Tibial nerve (tissue), 4 donors: ENCODE data around the gene UGT1A6. TPM values are rescaled to one million over a fixed set of nuclear protein-coding genes. Genes with fewer than 3 reads are reported as not detected.

Experiments
- DNase-seq, 2 donors: peaks; one replicate each; pipeline ENCODE4 v3.0.0-alpha.2; 2019; ENCODE audit warnings: low spot score in 2 of 2
- H3K27ac ChIP-seq, 4 donors: fragments of 200-600 bp; sonication (generic) in 3 of 4; one replicate each; pipeline ENCODE4 v1.5.1; 2017 to 2019; ENCODE audit warnings: mild to moderate bottlenecking in 1 of 4
- H3K27me3 ChIP-seq, 2 donors: fragments of 200-600 bp; sonication (generic) in 1 of 2; one replicate each; pipeline versions ENCODE4 v1.5.1 to v1.6.0; 2017 to 2019
- H3K36me3 ChIP-seq, 3 donors: fragments of 200-600 bp; sonication (generic); one replicate each; pipeline ENCODE4 v1.5.1; 2018 to 2019
- H3K4me1 ChIP-seq, 4 donors: fragments of 200-600 bp; sonication (generic) in 3 of 4; one replicate each; pipeline ENCODE4 v1.5.1; 2017 to 2019
- H3K4me3 ChIP-seq, 4 donors: fragments of 200-600 bp; sonication (generic) in 3 of 4; one replicate each; pipeline ENCODE4 v1.5.1; 2017 to 2019; ENCODE audit warnings: mild to moderate bottlenecking in 1 of 4, moderate library complexity in 1 of 4
- H3K9me3 ChIP-seq, 4 donors: fragments of 200-600 bp; sonication (generic) in 3 of 4; one replicate each; pipeline ENCODE4 v1.5.1; 2017 to 2019
- EP300 ChIP-seq, 2 donors: sonication (generic); formaldehyde crosslinking; IDR thresholded peaks; one replicate each; pipeline ENCODE4 v1.6.1; 2017; ENCODE audit warnings: antibody characterized with exemption in 2 of 2, mild to moderate bottlenecking in 1 of 2
- POLR2A ChIP-seq, 2 donors: fragments of 450-650 bp; IDR thresholded peaks; one replicate each; pipeline ENCODE4 v1.6.1; 2017; ENCODE audit warnings: antibody characterized with exemption in 2 of 2, mild to moderate bottlenecking in 2 of 2, moderate library complexity in 2 of 2
- WGBS, 2 donors: methylation state at CpG; one replicate each; pipeline ENCODE4 v1.1.5; 2018; 5-methylcytosine and 5-hydroxymethylcytosine counted together
- total RNA-seq, 4 donors: library from RNA; depleted of rRNA; stranded (reverse); fragments of >200 nt; gene quantifications; one replicate each; pipeline ENCODE4 v1.1.0, GENCODE V29; 2016
- TF ChIP-seq, protein P1 (sequence below), 5 experiments: fragments of 200-600 bp in 3 of 5; fragments of 450-650 bp in 2 of 5; sonication (generic) in 3 of 5; IDR thresholded peaks; one replicate each; pipeline ENCODE4 v1.5.1; 2016 to 2019; ENCODE audit warnings: antibody characterized with exemption in 5 of 5, mild to moderate bottlenecking in 3 of 5, moderate library complexity in 2 of 5

The UGT1A6 gene
- total RNA-seq, 4 donors from 2014 or later: 0.39 TPM; not detected in 3

DNA sequence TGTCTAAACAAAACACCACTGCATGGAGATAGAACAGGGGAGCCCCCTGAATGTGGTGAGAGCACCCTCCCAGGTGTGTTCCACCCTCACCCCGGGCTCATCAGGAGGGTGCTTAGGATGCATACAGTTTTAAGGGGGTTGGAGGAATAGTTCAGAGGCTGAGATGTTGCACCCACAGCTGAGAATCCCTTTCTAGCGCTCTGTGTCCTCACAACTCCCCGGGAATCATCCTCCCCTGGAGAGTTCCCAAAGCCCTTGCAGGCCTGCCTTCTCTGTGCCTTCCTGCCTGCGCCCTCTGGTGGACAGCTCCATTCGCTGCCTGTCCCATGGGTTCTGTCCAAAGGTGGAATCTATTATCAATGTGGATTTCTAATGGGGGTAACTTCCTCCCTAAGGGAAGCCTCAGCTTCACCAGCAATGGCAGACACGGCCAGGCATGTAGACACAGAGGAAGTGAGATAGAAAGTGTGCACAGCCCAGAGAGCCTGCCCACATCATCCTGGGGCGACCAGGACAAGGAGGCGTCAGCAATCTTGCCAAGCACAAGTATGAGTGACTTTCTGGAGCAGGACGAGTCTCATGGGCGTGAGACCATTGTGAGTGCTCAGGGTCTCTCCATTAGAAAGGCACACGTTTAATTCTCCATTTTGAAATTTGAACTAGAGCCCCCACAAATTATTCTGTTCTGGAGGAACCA, 18.8 kb downstream of the UGT1A6 start:
- Histone ChIP-seq H3K4me3 (no peak overlapping the region), H3K9me3 (no peaks in the 10 kb centered on the region), H3K27ac (no peak overlapping the region), H3K4me1 (no peaks in the 10 kb centered on the region), H3K27me3 (no peaks in the 10 kb centered on the region), H3K36me3 (no peaks in the 10 kb centered on the region)
- TF ChIP-seq, protein P1, sequence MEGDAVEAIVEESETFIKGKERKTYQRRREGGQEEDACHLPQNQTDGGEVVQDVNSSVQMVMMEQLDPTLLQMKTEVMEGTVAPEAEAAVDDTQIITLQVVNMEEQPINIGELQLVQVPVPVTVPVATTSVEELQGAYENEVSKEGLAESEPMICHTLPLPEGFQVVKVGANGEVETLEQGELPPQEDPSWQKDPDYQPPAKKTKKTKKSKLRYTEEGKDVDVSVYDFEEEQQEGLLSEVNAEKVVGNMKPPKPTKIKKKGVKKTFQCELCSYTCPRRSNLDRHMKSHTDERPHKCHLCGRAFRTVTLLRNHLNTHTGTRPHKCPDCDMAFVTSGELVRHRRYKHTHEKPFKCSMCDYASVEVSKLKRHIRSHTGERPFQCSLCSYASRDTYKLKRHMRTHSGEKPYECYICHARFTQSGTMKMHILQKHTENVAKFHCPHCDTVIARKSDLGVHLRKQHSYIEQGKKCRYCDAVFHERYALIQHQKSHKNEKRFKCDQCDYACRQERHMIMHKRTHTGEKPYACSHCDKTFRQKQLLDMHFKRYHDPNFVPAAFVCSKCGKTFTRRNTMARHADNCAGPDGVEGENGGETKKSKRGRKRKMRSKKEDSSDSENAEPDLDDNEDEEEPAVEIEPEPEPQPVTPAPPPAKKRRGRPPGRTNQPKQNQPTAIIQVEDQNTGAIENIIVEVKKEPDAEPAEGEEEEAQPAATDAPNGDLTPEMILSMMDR (IDR thresholded peaks at IDR 0.05): peak; percentile 35 to 80 (median 39)
- no peak for TF ChIP-seq EP300 (IDR thresholded peaks at IDR 0.05)
- WGBS, 2 donors: 43 to 45% methylated on average over 9 to 11 of the region's 11 CpGs
- peak; percentile 30 to 60 for DNase-seq

GRCh38 chr2:233712611-233713261, 20.0 kb downstream of the UGT1A6 start, which contains the start of gene UGT1A5:
UGT1A5 (plus strand) TSS chr2:233712907; CDS start chr2:233712992, 85 bp downstream.
- TF ChIP-seq EP300 (IDR thresholded peaks at IDR 0.05) (no peak), POLR2A (IDR thresholded peaks at IDR 0.05) (no peak)
- TF ChIP-seq, protein P1 (IDR thresholded peaks at IDR 0.05): no peak
- Histone ChIP-seq H3K9me3 (no peaks in the 10 kb centered on the region), H3K36me3 (no peaks in the 10 kb centered on the region), H3K27ac (no peak within 1 kb of the TSS), H3K4me3 (no peak within 1 kb of the TSS), H3K27me3 (no peaks in the 10 kb centered on the region), H3K4me1 (no peaks in the 10 kb centered on the region)
- DNase-seq: no peak
- WGBS, 2 donors: 73 to 86% methylated on average over 14 of the region's 14 CpGs

DNA sequence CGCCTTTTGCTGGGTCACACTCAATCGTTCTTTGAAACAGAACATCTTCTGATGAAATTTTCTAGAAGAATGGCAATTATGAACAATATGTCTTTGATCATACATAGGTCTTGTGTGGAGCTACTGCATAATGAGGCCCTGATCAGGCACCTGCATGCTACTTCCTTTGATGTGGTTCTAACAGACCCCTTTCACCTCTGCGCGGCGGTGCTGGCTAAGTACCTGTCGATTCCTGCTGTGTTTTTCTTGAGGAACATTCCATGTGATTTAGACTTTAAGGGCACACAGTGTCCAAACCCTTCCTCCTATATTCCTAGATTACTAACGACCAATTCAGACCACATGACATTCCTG, 20.5 kb downstream of the UGT1A6 start:
- Histone ChIP-seq H3K27ac (no peak overlapping the region), H3K4me1 (no peaks in the 10 kb centered on the region), H3K36me3 (no peaks in the 10 kb centered on the region), H3K4me3 (no peak overlapping the region), H3K9me3 (no peaks in the 10 kb centered on the region), H3K27me3 (no peaks in the 10 kb centered on the region)
- DNase-seq: no peak
- TF ChIP-seq POLR2A (IDR thresholded peaks at IDR 0.05): no peak
- TF ChIP-seq, protein P1 (IDR thresholded peaks at IDR 0.05): no peak
- TF ChIP-seq EP300 (IDR thresholded peaks at IDR 0.05): no peak
- 72 to 75% methylated on average over 7 of the region's 7 CpGs for WGBS, 2 donors

GRCh38 chr2:233714121-233714520, 21.4 kb downstream of the UGT1A6 start:
- Histone ChIP-seq H3K4me1 (no peaks in the 10 kb centered on the region), H3K27ac (no peak overlapping the region), H3K36me3 (no peaks in the 10 kb centered on the region), H3K9me3 (no peaks in the 10 kb centered on the region), H3K27me3 (no peaks in the 10 kb centered on the region), H3K4me3 (no peak overlapping the region)
- no peak for TF ChIP-seq POLR2A (IDR thresholded peaks at IDR 0.05)
- no peak for TF ChIP-seq EP300 (IDR thresholded peaks at IDR 0.05)
- TF ChIP-seq, protein P1 (IDR thresholded peaks at IDR 0.05): no peak
- 77 to 82% methylated on average over 2 of the region's 2 CpGs for WGBS, 2 donors
- no peak for DNase-seq

DNA sequence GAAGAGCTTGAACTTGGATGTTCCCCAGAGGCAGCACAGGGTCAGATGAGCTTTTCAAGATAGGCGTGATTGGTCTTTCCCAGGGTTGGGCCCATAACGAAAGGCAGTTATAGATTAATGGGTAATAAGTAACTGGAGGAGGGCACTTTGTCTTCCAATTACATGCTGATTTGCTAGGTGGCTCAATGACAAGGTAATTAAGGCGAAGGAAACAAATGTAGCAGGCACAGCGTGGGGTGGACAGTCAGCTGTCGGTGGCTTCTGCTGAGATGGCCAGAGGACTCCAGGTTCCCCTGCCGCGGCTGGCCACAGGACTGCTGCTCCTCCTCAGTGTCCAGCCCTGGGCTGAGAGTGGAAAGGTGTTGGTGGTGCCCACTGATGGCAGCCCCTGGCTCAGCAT, 25.9 kb downstream of the UGT1A6 start, which contains the start of gene UGT1A4:
Gene UGT1A4 (plus strand): TSS at position 185 of the 400 bp plus-strand sequence. CDS start 85 bp downstream, at position 270.
- WGBS, 2 donors: 52 to 66% methylated on average over 7 of the region's 7 CpGs
- H3K27ac ChIP-seq: no peak within 1 kb of the TSS
- H3K9me3 ChIP-seq: no peaks in the 10 kb centered on the region
- no peaks in the 10 kb centered on the region for H3K4me1 ChIP-seq
- no peaks in the 10 kb centered on the region for H3K27me3 ChIP-seq
- DNase-seq: no peak
- TF ChIP-seq POLR2A (IDR thresholded peaks at IDR 0.05): no peak
- no peak for TF ChIP-seq EP300 (IDR thresholded peaks at IDR 0.05)
- TF ChIP-seq, protein P1 (IDR thresholded peaks at IDR 0.05): no peak
- H3K36me3 ChIP-seq: no peaks in the 10 kb centered on the region
- no peak within 1 kb of the TSS for H3K4me3 ChIP-seq
